Gastrocnemius medialis (tissue), 4 donors: Measurements from ENCODE around the gene PHACTR3. TPM values are rescaled to one million over a fixed set of nuclear protein-coding genes. Genes with fewer than 3 reads are reported as not detected.

Source experiments
- ATAC-seq, 2 donors: fragments of 150-250 bp; one replicate each; pipeline ENCODE4 v1.9.1; 2016
- DNase-seq, 2 donors: peaks; one replicate each; pipeline ENCODE4 v3.0.0-alpha.2; 2019
- H3K27ac ChIP-seq, 4 donors: fragments of 200-600 bp; sonication (generic); 1 replicate in 1 of 4; 2 replicates in 3 of 4; pipeline ENCODE4 v1.5.1; 2016 to 2018; ENCODE audit warnings: mild to moderate bottlenecking in 2 of 4, moderate library complexity in 1 of 4
- H3K27me3 ChIP-seq, 3 donors: fragments of 200-600 bp; sonication (generic) in 2 of 3; 1 replicate in 1 of 3; 2 replicates in 2 of 3; pipeline versions ENCODE4 v1.5.1 to v1.6.0; 2016 to 2019; ENCODE audit warnings: mild to moderate bottlenecking in 1 of 3, moderate library complexity in 1 of 3
- H3K36me3 ChIP-seq, 2 donors: fragments of 200-600 bp; sonication (generic) in 1 of 2; one replicate each; pipeline ENCODE4 v1.5.1; 2017 to 2018
- H3K4me1 ChIP-seq, 2 donors: fragments of 200-600 bp; sonication (generic) in 1 of 2; one replicate each; pipeline ENCODE4 v1.5.1; 2016 to 2017; ENCODE audit warnings: mild to moderate bottlenecking in 2 of 2
- H3K4me3 ChIP-seq, 4 donors: fragments of 200-600 bp; sonication (generic) in 3 of 4; 1 replicate in 1 of 4; 2 replicates in 3 of 4; pipeline ENCODE4 v1.5.1; 2016 to 2019; ENCODE audit warnings: mild to moderate bottlenecking in 2 of 4
- H3K9me3 ChIP-seq, 3 donors: fragments of 200-600 bp; sonication (generic) in 2 of 3; 1 replicate in 1 of 3; 2 replicates in 2 of 3; pipeline ENCODE4 v1.5.1; 2016 to 2019
- CTCF ChIP-seq, 5 experiments: fragments of 450-650 bp in 3 of 5; fragments of 200-600 bp in 2 of 5; sonication (generic) in 2 of 5; IDR thresholded peaks in 4 of 5; conservative IDR thresholded peaks in 1 of 5; 1 replicate in 4 of 5; 2 replicates in 1 of 5; pipeline ENCODE4 v1.5.1; 2016 to 2019; ENCODE audit warnings: antibody characterized with exemption in 5 of 5, mild to moderate bottlenecking in 3 of 5, moderate library complexity in 3 of 5
- POLR2A ChIP-seq, 2 donors: fragments of 450-650 bp; IDR thresholded peaks; one replicate each; pipeline ENCODE4 v1.6.1; 2017; ENCODE audit warnings: antibody characterized with exemption in 2 of 2, mild to moderate bottlenecking in 2 of 2, moderate library complexity in 2 of 2
- in situ Hi-C, 4 donors: fragments of 200-750 bp; cut with MboI; loops; one replicate each; pipeline versions ENCODE4 v1.15.0 to v1.8.0; 2017; ENCODE audit warnings: low sequenced_read_pairs in 4 of 4
- intact Hi-C: fragments of 100-400 bp; cut with DNase I; formaldehyde crosslinking; loops from one replicate; pipeline ENCODE4 v1.15.1; 2023; ENCODE audit warnings: low total_unique reads
- total RNA-seq, 4 donors: library from RNA; depleted of rRNA; stranded (reverse); fragments of >200 nt; gene quantifications; one replicate each; pipeline versions ENCODE4 v1.1.0 to v1.2.3, GENCODE V29; 2016

The PHACTR3 gene
- total RNA-seq, 4 donors from 2014 or later = 0.24 to 1.1 (median 0.59) TPM; not detected in 1

DNA sequence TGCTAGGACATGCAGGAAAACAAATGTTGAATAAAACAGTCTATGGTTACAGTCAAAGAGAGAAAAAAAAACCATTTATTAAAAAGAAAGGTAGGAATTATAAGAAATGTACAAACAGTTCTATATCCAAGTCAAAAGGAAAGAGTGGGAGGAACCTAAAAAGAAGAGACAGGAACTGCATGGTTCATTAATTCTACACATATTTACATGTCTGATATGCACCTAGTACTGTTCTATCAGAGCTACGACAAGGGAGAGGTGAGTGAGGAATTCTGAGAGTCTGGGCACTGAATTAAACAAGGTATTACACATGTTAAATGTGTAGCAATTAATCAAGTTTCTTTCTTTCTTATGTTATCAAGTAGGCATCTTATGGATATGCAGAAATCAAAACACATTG lies 287.2 kb downstream of the PHACTR3 start:
- DNase-seq (no peak), ATAC-seq (no peak)
- H3K27me3 ChIP-seq = no peaks in the 10 kb centered on the region
- no peaks in the 10 kb centered on the region for H3K4me1 ChIP-seq
- no peaks in the 10 kb centered on the region for H3K9me3 ChIP-seq
- no peak for TF ChIP-seq CTCF (IDR thresholded peaks at IDR 0.05 in 4 of 5, conservative IDR thresholded peaks at IDR 0.05 in 1 of 5)
- no peak for TF ChIP-seq POLR2A (IDR thresholded peaks at IDR 0.05)
- intact Hi-C loops (no loop called here), in situ Hi-C loops (no loop called here)
- no peak overlapping the region for H3K4me3 ChIP-seq
- H3K36me3 ChIP-seq = no peaks in the 10 kb centered on the region
- H3K27ac ChIP-seq = no peak overlapping the region

DNA sequence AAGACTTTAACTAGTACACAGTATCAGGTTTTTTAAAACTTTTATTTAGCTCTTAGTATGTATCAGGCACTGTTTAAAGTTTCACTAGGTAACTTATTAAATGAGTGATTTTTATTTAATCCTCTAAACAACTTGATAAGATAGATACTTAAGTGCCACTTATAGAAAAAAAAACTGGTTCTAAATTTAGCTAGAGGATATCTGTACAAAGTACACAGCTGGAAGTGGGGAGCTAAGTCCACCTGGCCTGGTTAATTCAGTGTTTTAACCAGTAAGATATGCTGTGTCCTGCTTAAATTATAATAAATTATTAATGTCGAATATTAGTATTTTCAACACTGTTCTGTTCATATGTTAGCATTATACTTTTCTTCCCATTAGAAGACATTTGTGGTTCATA lies 291.6 kb downstream of the PHACTR3 start:
- no peaks in the 10 kb centered on the region for H3K27me3 ChIP-seq
- TF ChIP-seq POLR2A (IDR thresholded peaks at IDR 0.05) (no peak), CTCF (IDR thresholded peaks at IDR 0.05 in 4 of 5, conservative IDR thresholded peaks at IDR 0.05 in 1 of 5) (no peak)
- H3K36me3 ChIP-seq = no peaks in the 10 kb centered on the region
- H3K4me3 ChIP-seq = no peak overlapping the region
- H3K4me1 ChIP-seq = no peaks in the 10 kb centered on the region
- ATAC-seq = no peak
- no peak overlapping the region for H3K27ac ChIP-seq
- in situ Hi-C loops (no loop called here), intact Hi-C loops (no loop called here)
- no peaks in the 10 kb centered on the region for H3K9me3 ChIP-seq
- DNase-seq = no peak
